Endothelial cell of umbilical vein (primary cell): ENCODE data around the gene WBP2NL.

Experiments used
- CTCF ChIP-seq, 2 donors: IDR thresholded peaks; 1 replicate in 1 of 2; 2 replicates in 1 of 2; pipeline ENCODE4 v1.5.1; 2011; ENCODE audit warnings: low read length in 2 of 2, mild to moderate bottlenecking in 2 of 2, moderate library complexity in 2 of 2, control low read depth in 1 of 2, inconsistent platforms in 1 of 2, low read depth in 1 of 2; ENCODE audit not compliant: insufficient read depth in 1 of 2; ENCODE audit errors: extremely low read depth in 1 of 2
- EZH2 ChIP-seq: IDR thresholded peaks from 2 replicates; pipeline ENCODE4 v1.6.1; 2012; ENCODE audit warnings: borderline replicate concordance, low read depth, mild to moderate bottlenecking, moderate library complexity, low read length, inconsistent platforms; ENCODE audit not compliant: severe bottlenecking
- FOS ChIP-seq: IDR thresholded peaks from 2 replicates; pipeline ENCODE4 v1.6.1; 2011; ENCODE audit warnings: mild to moderate bottlenecking, low read length, moderate library complexity, borderline replicate concordance; ENCODE audit not compliant: insufficient read depth
- GATA2 ChIP-seq: IDR thresholded peaks from 2 replicates; pipeline ENCODE4 v1.7.0; 2011; ENCODE audit warnings: low read depth, mild to moderate bottlenecking, moderate library complexity, mixed read lengths, low read length; ENCODE audit not compliant: insufficient read length, insufficient read depth
- MAX ChIP-seq: IDR thresholded peaks from 2 replicates; pipeline ENCODE4 v1.6.1; 2011; ENCODE audit not compliant: insufficient read depth, insufficient read length
- POLR2A ChIP-seq: IDR thresholded peaks from 2 replicates; pipeline ENCODE4 v1.6.1; 2012; ENCODE audit warnings: low read depth, mild to moderate bottlenecking, control low read depth, low read length
- POLR2AphosphoS5 ChIP-seq: IDR thresholded peaks from 2 replicates; pipeline ENCODE4 v1.6.1; 2012; ENCODE audit warnings: low read depth, mild to moderate bottlenecking, control low read depth, low read length, moderate library complexity; ENCODE audit not compliant: insufficient read depth

GRCh38 chr22:41966225-41966606 is 32.4 kb upstream of the WBP2NL start:
- TF ChIP-seq CTCF (IDR thresholded peaks at IDR 0.05; ENCODE audit: extremely low read depth in 1 of 2, insufficient read depth in 1 of 2, low read depth in 1 of 2, low read length in 2 of 2): no peak
- no peak for TF ChIP-seq POLR2A
- no peak for TF ChIP-seq MAX
- TF ChIP-seq FOS: no peak
- no peak for TF ChIP-seq POLR2AphosphoS5
- no peak for TF ChIP-seq EZH2
- TF ChIP-seq GATA2: no peak
